NCI-H146 treated with DMSO at 0.1 percent for 48 hours (cell line): ENCODE results near the gene FNDC3A.

Experiments used
- DNase-seq: peaks from one replicate; lab custom pipeline; 2025; ENCODE audit not compliant: unreplicated experiment; lab: John Stamatoyannopoulos, UW

FNDC3A gene, protein sequence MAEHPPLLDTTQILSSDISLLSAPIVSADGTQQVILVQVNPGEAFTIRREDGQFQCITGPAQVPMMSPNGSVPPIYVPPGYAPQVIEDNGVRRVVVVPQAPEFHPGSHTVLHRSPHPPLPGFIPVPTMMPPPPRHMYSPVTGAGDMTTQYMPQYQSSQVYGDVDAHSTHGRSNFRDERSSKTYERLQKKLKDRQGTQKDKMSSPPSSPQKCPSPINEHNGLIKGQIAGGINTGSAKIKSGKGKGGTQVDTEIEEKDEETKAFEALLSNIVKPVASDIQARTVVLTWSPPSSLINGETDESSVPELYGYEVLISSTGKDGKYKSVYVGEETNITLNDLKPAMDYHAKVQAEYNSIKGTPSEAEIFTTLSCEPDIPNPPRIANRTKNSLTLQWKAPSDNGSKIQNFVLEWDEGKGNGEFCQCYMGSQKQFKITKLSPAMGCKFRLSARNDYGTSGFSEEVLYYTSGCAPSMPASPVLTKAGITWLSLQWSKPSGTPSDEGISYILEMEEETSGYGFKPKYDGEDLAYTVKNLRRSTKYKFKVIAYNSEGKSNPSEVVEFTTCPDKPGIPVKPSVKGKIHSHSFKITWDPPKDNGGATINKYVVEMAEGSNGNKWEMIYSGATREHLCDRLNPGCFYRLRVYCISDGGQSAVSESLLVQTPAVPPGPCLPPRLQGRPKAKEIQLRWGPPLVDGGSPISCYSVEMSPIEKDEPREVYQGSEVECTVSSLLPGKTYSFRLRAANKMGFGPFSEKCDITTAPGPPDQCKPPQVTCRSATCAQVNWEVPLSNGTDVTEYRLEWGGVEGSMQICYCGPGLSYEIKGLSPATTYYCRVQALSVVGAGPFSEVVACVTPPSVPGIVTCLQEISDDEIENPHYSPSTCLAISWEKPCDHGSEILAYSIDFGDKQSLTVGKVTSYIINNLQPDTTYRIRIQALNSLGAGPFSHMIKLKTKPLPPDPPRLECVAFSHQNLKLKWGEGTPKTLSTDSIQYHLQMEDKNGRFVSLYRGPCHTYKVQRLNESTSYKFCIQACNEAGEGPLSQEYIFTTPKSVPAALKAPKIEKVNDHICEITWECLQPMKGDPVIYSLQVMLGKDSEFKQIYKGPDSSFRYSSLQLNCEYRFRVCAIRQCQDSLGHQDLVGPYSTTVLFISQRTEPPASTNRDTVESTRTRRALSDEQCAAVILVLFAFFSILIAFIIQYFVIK

GRCh38 chr13:48975856-48976575, at the start of gene FNDC3A:
Gene FNDC3A (plus strand): TSS chr13:48975912. CDS start chr13:49006191, 30,279 bp downstream.
- peak; percentile 86 for DNase-seq

- DNase-seq: no peak
Measured at GRCh38 chr13:48928757-48929430, 46.8 kb upstream of the FNDC3A start.

DNA sequence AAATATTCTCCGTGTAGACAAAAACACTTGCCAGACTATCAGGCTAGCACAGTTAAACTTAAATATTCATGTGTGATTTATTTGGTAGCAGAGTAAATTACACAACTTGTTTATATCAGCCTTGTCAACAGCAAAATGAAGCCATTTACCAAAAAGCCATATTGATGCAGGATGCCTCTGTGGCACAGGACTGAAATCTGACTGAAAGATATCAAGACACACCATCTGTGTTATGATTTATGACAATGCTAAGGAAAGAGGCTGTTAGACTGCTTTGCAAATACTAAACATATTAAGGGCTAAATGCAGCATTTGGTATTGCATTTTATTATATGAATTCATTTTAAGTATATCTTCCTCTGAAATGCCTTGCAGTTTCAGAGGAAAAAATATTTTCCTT, 44.8 kb upstream of the FNDC3A start:
- DNase-seq: no peak

- no peak for DNase-seq
Measured at GRCh38 chr13:48938308-48938943, 37.3 kb upstream of the FNDC3A start.

DNA sequence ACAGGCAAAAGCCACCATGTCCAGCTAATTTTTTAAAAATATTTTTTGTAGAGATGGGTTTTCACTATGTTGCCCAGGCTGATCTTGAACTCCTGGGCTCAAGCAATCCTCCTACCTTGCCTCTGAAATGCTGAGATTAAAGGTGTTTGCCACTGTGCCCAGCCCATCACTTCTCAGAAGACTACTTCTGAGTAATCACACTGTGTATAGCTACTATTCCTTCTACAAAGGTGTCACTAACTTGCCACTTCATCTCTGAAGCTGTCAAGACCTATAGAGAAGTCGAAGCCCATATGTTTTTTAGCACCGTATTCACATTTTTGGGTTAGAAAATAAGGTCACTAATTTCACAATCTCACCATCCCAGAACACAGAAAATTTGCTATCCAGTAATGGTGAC, 36.0 kb upstream of the FNDC3A start:
- no peak for DNase-seq

DNA sequence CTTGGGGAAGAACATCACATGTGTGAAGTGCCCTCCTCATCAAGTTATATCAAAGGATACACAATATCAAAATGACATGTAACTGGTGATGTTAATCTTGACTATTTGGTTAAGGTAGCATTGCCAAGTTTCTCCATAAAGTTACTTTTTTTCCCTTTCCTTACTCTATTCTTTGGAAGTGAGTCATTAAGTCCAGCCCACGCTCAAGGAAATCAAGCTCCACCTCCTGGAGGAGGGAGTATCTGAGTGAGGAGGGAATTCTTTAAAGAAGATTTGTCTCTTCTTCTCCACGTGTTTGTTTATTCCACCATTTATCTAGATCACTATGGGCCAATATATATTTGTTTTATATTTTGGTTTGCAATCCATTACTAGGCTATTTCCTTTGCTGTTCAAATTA, 33.6 kb upstream of the FNDC3A start:
- no peak for DNase-seq

DNA sequence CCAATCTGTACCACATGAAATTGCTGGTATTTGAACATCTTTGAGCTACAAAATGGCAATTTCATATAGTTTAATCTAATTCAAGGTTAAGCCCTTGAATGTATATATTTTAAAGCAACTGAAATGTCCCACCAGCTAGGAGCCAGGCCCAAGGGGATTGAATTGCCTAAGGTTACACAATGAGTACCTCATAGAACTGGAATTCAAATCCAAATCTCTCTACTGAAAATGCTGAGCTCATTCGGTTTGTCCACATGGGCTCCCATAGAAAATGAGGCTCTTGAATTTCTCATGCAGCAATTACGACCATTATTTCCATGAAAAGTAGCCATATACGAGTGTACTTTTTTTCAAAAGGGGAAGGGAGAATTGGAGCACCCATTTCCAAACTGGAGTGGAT, 31.5 kb upstream of the FNDC3A start:
- no peak for DNase-seq

DNA sequence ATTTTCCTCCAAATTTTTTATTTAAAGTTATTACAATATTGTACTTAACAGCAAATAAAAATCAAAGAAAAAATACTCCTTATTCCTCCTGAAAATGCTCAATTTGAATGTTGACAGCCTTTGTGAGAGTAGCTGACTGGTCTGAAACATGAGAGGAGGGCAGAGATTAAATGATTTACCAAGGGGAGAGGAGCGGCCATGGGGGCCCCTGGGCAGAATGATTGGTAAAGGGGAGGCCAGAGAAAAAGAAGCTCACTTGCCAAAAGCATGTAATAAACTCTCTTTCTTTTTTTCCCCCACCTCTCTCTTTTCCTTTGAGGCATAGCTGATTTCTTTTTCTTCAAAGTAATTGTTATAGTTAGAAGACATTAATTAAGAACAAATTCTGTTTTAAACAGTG, 30.1 kb upstream of the FNDC3A start:
- no peak for DNase-seq

GRCh38 chr13:48946163-48946562, 29.5 kb upstream of the FNDC3A start:
- no peak for DNase-seq

- no peak for DNase-seq
Measured at GRCh38 chr13:48949566-48950500, 25.9 kb upstream of the FNDC3A start.

GRCh38 chr13:48950501-48950875, 25.2 kb upstream of the FNDC3A start:
- DNase-seq: no peak

GRCh38 chr13:48954081-48954480, 21.6 kb upstream of the FNDC3A start:
- no peak for DNase-seq

- no peak for DNase-seq
Measured at GRCh38 chr13:48955536-48955935, 20.2 kb upstream of the FNDC3A start.

GRCh38 chr13:48961379-48961778, 14.3 kb upstream of the FNDC3A start:
- DNase-seq: no peak

- DNase-seq: no peak
Measured at GRCh38 chr13:48962281-48962680, 13.4 kb upstream of the FNDC3A start.

GRCh38 chr13:48965736-48966135, 10.0 kb upstream of the FNDC3A start:
- no peak for DNase-seq

GRCh38 chr13:48969685-48970084, 6.0 kb upstream of the FNDC3A start:
- no peak for DNase-seq

GRCh38 chr13:48973845-48974431, 1.8 kb upstream of the FNDC3A start:
- DNase-seq: no peak
